ENCODE results near the gene HIP1R. TPM values are rescaled to one million over a fixed set of nuclear protein-coding genes. Genes with fewer than 3 reads are reported as not detected.

Gene HIP1R
- total and polyA plus RNA-seq, 2 of the 8 experiments (the other 6 are each of a cell fraction or from before 2014, with no cell fraction given), result 11.2 to 14.5 TPM

- Histone ChIP-seq H2BK12ac (ENCODE audit: low read depth, low read length) (no peak overlapping the region), H4K91ac (replicated peaks; ENCODE audit: insufficient read length, low read length) (no peak overlapping the region), H3K4me2 (ENCODE audit: insufficient read depth in 1 of 2, low read depth in 2 of 2, low read length in 2 of 2) (no peak overlapping the region), H3K9me3 (ENCODE audit: insufficient read depth in 2 of 2, low read depth in 1 of 2, low read length in 1 of 2) (no peaks in the 10 kb centered on the region), H3K27me3 (replicated peaks in 1 of 4; ENCODE audit: control insufficient read depth in 3 of 4, extremely low read depth in 1 of 4, insufficient read depth in 3 of 4, low read length in 3 of 4) (peaks cover 0 to 2% (median 0%) of the 10 kb centered on the region in 4 experiments; a peak in 1 of 7 replicates), H3K4ac (replicated peaks; ENCODE audit: insufficient read length, low read depth, low read length) (no peak overlapping the region), H3K36me3 (ENCODE audit: control insufficient read depth in 2 of 4, insufficient read depth in 4 of 4, low read length in 3 of 4) (peaks cover 0 to 3% (median 0%) of the 10 kb centered on the region in 4 experiments; a peak in 2 of 8 replicates), H2AFZ (ENCODE audit: low read length) (no peak overlapping the region), H4K5ac (ENCODE audit: insufficient read length, low read depth, low read length) (no peak overlapping the region), H4K20me1 (replicated peaks in 1 of 2; ENCODE audit: control insufficient read depth in 1 of 2, insufficient read depth in 2 of 2, low read length in 2 of 2) (peaks cover 11 to 23% of the 10 kb centered on the region in 2 experiments), H2BK120ac (replicated peaks; ENCODE audit: low read depth, low read length) (no peak overlapping the region), H3K9ac (replicated peaks in 1 of 4; ENCODE audit: extremely low read depth in 1 of 4, low read depth in 3 of 4, low read length in 3 of 4) (no peak overlapping the region), H3K18ac (ENCODE audit: extremely low read depth, low read length) (no peak overlapping the region), H3K14ac (ENCODE audit: insufficient read length) (no peak overlapping the region), H3K27ac (ENCODE audit: low read depth, low read length) (no peak overlapping the region), H2BK15ac (ENCODE audit: low read length) (no peak overlapping the region), H4K8ac (ENCODE audit: extremely low read depth, insufficient read depth, low read length) (no peak overlapping the region), H2BK20ac (ENCODE audit: low read length) (no peak overlapping the region), H2BK5ac (ENCODE audit: low read depth, low read length) (no peak overlapping the region), H3K79me2 (ENCODE audit: control insufficient read depth in 1 of 2, insufficient read depth in 2 of 2, low read length in 2 of 2) (no peaks in the 10 kb centered on the region), H3K23ac (ENCODE audit: insufficient read length) (no peak overlapping the region), H3K56ac (replicated peaks; ENCODE audit: insufficient read length, low read depth, low read length) (no peak overlapping the region), H2AK5ac (ENCODE audit: low read depth, low read length) (no peak overlapping the region), H3K23me2 (ENCODE audit: low read depth, low read length) (no peaks in the 10 kb centered on the region), H3K4me1 (replicated peaks in 1 of 4; ENCODE audit: control insufficient read depth in 3 of 4, insufficient read depth in 4 of 4, low read length in 3 of 4) (0 out of 7 replicates have a peak, but pooled peaks cover 0 to 2% (median 0%) of the 10 kb centered on the region in 4 experiments), H3K4me3 (ENCODE audit: extremely low read depth in 1 of 4, insufficient read depth in 2 of 4, low read depth in 3 of 4, low read length in 4 of 4) (no peak overlapping the region), H3K79me1 (ENCODE audit: low read depth, low read length) (no peaks in the 10 kb centered on the region)
- 92% methylated on average over 5 of the region's 5 CpGs; no CpG with 5 or more reads in 1 of the 2 experiments for WGBS, 2 experiments (ENCODE audit: extremely low coverage in 1 of 2, insufficient coverage in 1 of 2, insufficient read length in 1 of 2, insufficient replicate concordance in 2 of 2, low coverage in 1 of 2, low lambda C conversion rate in 2 of 2, missing lambda C conversion rate in 1 of 2)
- POLR2A ChIA-PET (ENCODE audit: partially characterized antibody), result interaction anchor here (0.6 to 2.5 kb wide), 5 partner anchors 11 to 94 kb away, joined by 3 to 8 read pairs (median 4); no protein-coding TSS in a partner anchor
- no peak for DNase-seq (ENCODE audit: low read depth in 1 of 2, low spot score in 2 of 2)
- no peak for FAIRE-seq
- CTCF ChIA-PET (ENCODE audit: partially characterized antibody), result interaction anchor here (0.6 to 20.1 kb wide), 26 partner anchors 10 to 294 kb away, joined by 3 to 473 read pairs (median 7); no protein-coding TSS in a partner anchor
- TF ChIP-seq SIRT6 (IDR thresholded peaks at IDR 0.05; ENCODE audit: low read length), result no peak
- TF ChIP-seq ATF3 (IDR thresholded peaks at IDR 0.05; ENCODE audit: insufficient read depth, low read depth, low read length), result no peak
- TF ChIP-seq KDM5A (IDR thresholded peaks at IDR 0.05; ENCODE audit: low read length), result no peak
- no peak for TF ChIP-seq POLR2A (IDR thresholded peaks at IDR 0.05; ENCODE audit: control extremely low read depth in 1 of 2, low read depth in 2 of 2, low read length in 2 of 2)
- TF ChIP-seq GABPA (IDR thresholded peaks at IDR 0.05; ENCODE audit: borderline replicate concordance, insufficient read depth, low read length), result no peak
- TF ChIP-seq E2F6 (IDR thresholded peaks at IDR 0.05), result no peak
- no peak for TF ChIP-seq POLR2AphosphoS5 (IDR thresholded peaks at IDR 0.05; ENCODE audit: low read depth, low read length)
- TF ChIP-seq JUN (IDR thresholded peaks at IDR 0.05; ENCODE audit: low read depth, low read length), result no peak
- no peak for TF ChIP-seq RXRA (IDR thresholded peaks at IDR 0.05; ENCODE audit: insufficient read depth, low read depth, low read length)
- no peak for TF ChIP-seq CREB1 (IDR thresholded peaks at IDR 0.05)
- TF ChIP-seq HDAC2 (IDR thresholded peaks at IDR 0.05; ENCODE audit: borderline replicate concordance in 1 of 2, low read depth in 2 of 2, low read length in 2 of 2), result no peak
- no peak for TF ChIP-seq BRCA1 (IDR thresholded peaks at IDR 0.05; ENCODE audit: low read depth, low read length)
Measured at GRCh38 chr12:122861587-122861970, 26.3 kb downstream of the HIP1R start.
